ENCODE measurements around the gene ELK1.
"Not testable (repeated sequence)": the region's sequence is repeated elsewhere in the genome, so short reads cannot be mapped to it uniquely, and the experiment has no call there.

DNA sequence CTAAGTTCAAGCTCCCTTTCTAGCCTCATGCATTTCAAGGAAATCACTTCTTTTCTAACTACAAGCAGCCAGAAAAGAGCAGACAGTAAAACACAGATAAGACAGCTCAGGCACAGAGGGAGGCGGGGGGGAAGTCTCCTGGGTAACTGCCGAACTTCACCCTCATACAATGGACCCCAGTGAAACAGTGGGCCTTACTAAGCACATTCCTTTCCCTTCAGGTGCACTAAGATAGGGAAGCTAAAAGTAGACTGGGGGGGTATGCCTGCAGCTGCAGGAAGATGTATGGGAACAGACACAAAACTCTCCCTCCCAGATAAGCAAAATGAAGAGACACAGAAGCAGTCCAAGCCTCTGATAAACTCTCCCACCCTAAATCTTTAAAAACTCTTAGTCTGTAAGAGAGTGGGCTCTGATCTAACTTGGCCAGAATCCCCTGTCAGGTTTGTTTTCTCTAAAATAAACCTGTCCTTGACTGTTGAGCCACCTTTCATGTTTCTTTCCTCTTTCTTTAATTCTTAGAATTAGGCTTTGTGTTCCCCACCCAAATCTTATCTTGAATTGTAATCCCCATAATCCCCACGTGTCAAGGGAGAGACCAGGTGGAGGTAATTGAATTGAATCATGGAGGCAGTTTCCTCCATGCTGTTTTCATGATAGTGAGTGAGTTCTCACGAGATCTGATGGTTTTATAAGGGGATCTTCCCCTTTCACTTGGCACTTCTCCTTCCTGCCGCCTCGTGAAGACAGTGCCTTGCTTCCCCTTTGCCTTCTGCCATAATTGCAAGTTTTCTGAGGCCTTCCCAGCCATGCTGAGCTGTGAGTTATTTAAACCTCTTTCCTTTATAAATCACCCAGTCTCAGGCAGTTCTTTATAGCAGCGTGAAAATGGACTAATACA, 25.8 kb upstream of the ELK1 start:
- TF ChIP-seq, protein P1, sequence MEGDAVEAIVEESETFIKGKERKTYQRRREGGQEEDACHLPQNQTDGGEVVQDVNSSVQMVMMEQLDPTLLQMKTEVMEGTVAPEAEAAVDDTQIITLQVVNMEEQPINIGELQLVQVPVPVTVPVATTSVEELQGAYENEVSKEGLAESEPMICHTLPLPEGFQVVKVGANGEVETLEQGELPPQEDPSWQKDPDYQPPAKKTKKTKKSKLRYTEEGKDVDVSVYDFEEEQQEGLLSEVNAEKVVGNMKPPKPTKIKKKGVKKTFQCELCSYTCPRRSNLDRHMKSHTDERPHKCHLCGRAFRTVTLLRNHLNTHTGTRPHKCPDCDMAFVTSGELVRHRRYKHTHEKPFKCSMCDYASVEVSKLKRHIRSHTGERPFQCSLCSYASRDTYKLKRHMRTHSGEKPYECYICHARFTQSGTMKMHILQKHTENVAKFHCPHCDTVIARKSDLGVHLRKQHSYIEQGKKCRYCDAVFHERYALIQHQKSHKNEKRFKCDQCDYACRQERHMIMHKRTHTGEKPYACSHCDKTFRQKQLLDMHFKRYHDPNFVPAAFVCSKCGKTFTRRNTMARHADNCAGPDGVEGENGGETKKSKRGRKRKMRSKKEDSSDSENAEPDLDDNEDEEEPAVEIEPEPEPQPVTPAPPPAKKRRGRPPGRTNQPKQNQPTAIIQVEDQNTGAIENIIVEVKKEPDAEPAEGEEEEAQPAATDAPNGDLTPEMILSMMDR (IDR thresholded peaks at IDR 0.05; ENCODE audit: insufficient read depth, low read length) = not testable (repeated sequence)
- not testable (repeated sequence) for TF ChIP-seq POLR2AphosphoS5 (IDR thresholded peaks at IDR 0.05; ENCODE audit: low read depth)
- TF ChIP-seq, protein P2, sequence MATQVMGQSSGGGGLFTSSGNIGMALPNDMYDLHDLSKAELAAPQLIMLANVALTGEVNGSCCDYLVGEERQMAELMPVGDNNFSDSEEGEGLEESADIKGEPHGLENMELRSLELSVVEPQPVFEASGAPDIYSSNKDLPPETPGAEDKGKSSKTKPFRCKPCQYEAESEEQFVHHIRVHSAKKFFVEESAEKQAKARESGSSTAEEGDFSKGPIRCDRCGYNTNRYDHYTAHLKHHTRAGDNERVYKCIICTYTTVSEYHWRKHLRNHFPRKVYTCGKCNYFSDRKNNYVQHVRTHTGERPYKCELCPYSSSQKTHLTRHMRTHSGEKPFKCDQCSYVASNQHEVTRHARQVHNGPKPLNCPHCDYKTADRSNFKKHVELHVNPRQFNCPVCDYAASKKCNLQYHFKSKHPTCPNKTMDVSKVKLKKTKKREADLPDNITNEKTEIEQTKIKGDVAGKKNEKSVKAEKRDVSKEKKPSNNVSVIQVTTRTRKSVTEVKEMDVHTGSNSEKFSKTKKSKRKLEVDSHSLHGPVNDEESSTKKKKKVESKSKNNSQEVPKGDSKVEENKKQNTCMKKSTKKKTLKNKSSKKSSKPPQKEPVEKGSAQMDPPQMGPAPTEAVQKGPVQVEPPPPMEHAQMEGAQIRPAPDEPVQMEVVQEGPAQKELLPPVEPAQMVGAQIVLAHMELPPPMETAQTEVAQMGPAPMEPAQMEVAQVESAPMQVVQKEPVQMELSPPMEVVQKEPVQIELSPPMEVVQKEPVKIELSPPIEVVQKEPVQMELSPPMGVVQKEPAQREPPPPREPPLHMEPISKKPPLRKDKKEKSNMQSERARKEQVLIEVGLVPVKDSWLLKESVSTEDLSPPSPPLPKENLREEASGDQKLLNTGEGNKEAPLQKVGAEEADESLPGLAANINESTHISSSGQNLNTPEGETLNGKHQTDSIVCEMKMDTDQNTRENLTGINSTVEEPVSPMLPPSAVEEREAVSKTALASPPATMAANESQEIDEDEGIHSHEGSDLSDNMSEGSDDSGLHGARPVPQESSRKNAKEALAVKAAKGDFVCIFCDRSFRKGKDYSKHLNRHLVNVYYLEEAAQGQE (IDR thresholded peaks at IDR 0.05; ENCODE audit: insufficient replicate concordance, low read depth) = not testable (repeated sequence)

All from HL-60 (cell line).